GM18907 (cell line): ENCODE results near the gene FTSJ3.

Experiments
- ATAC-seq: cut with Tn5 transposase; IDR thresholded peaks from one replicate; pipeline ENCODE4 v1.9.1; 2021; ENCODE audit warnings: mild to moderate bottlenecking, moderate library complexity; ENCODE audit not compliant: unreplicated experiment

Gene FTSJ3

DNA sequence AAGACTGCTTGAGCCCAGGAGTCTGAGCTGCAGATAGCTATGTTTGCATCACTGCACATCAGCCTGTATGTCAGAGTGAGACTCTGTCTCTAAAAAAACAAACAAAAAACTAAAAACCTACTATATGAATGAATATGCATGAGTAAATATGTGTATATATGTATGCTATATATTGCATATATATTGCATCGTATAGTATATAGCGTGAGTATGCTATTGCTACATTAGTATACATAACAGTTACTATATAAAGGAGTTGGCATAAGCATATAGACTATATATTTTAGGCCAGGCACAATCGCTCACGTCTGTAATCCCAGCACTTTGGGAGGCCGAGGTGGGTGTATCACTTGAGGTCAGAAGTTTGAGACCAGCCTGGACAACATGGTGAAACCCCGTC lies 37.4 kb downstream of the FTSJ3 start:
- no peak for ATAC-seq

GRCh38 chr17:63786971-63787711 lies 40.3 kb downstream of the FTSJ3 start:
- ATAC-seq: no peak

GRCh38 chr17:63786117-63786516 lies 41.3 kb downstream of the FTSJ3 start:
- no peak for ATAC-seq

GRCh38 chr17:63785556-63785955 lies 41.9 kb downstream of the FTSJ3 start:
- no peak for ATAC-seq

- ATAC-seq: no peak
Measured at GRCh38 chr17:63783522-63783921, 43.9 kb downstream of the FTSJ3 start.

- no peak for ATAC-seq
Measured at GRCh38 chr17:63780928-63781327, 46.5 kb downstream of the FTSJ3 start.

- ATAC-seq: no peak
Measured at GRCh38 chr17:63780507-63780906, 47.0 kb downstream of the FTSJ3 start.

- no peak for ATAC-seq
Measured at GRCh38 chr17:63775420-63775819, 52.0 kb downstream of the FTSJ3 start.

DNA sequence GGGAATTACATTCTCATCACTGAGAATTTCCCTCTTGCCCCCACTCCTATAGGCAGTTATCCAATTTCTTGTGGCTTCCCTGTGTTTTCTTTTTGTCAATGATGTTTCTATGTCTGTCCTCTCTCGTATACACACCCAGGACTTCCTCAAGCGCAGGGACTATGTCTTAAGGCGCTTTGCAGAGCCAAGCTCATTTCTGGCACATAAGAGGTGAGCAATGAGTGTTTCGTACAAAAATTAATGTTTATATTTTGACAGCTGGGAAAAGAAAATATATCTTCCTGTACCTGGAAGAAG lies 52.5 kb downstream of the FTSJ3 start:
- no peak for ATAC-seq

GRCh38 chr17:63774141-63774968 lies 53.1 kb downstream of the FTSJ3 start, which contains the start of gene DDX42:
Gene DDX42 (plus strand): TSS chr17:63774170. CDS start chr17:63787050, 12,880 bp downstream.
- ATAC-seq: peak; percentile 9

DNA sequence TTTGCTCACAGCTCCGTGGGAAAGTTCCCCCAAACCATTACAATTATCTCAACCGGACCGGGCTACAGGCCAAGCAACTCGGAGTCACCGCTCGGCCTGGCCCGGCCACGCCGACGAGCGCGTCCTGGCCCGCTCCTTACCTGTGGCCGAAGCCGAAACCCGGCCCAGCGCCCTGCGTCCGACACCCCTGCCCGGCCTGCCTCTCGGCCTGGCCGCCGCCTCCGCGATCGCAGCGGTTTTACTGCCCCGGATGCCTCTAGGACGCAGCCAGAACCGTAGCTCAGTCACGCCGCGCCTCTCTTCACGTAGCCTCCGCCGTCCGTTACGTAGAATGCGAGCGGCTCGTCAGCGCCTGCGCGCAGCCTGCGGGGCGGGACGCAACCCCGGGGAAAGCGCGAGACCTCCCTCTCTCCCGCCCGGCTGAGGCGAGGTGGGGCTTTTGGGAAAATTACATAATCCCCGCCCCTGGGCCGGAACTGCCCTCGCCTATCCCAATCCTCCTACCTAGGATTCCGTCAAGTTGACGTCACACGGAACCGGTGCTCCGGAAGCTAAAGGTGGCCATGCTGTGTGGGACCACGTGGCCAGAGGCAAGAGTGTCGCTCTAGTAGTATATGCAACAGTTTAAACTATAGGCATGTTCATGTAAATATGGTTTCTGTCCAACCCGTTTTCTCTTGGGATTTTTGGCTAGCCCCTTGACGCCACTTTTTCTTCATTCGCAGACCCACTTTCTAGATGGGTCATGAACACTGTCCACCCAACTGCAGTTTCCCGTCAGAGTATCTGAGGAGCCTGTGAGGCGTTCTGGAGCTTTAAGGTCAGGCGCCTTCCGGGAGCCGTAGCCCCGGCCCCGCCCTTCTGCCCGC lies 54.0 kb downstream of the FTSJ3 start, which contains the start of gene CCDC47:
CCDC47 (minus strand) TSS at position 326 of the 869 bp plus-strand sequence. CDS start 7,422 bp downstream, outside the sequence.
- ATAC-seq: peak; percentile 85

DNA sequence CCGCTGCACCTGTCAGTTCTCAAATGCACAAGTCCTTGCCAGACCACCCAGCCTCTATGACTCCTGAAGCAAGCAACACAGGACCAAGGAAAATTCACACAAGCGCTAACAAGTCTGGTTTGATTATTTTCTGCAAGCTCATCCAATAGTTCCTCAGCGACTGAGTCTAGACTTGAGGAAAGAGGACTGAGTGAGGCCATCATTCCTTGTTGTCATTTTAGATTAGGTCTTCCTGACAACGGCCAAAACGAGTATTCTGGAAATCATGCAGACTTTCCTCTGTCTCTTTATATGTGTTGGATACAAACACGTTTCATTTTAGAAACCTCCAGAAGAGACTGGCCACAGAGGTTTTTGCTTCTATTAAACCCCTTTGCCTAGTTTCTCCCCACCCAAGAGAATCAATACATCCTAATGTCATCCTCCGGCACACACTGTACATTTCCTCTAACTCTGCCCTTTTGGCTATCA lies 54.6 kb downstream of the FTSJ3 start:
- ATAC-seq: no peak
